HFFc6 (cell line): Measurements from ENCODE around the gene DDX17. TPM values are rescaled to one million over a fixed set of nuclear protein-coding genes. Genes with fewer than 3 reads are reported as not detected.

Source experiments
- DNase-seq: peaks from one replicate; pipeline ENCODE4 v3.0.0-alpha.2; 2018
- H3K27ac Mint-ChIP-seq: 2 replicates; pipeline ENCODE4 v1.8.0; 2020; ENCODE audit warnings: mild to moderate bottlenecking, mixed read lengths
- H3K27me3 Mint-ChIP-seq: 2 replicates; pipeline ENCODE4 v1.8.0; 2021; ENCODE audit warnings: mild to moderate bottlenecking, moderate library complexity, mixed read lengths; ENCODE audit not compliant: insufficient read depth
- H3K36me3 Mint-ChIP-seq: 2 replicates; pipeline ENCODE4 v1.8.0; 2021; ENCODE audit warnings: low read depth, mixed read lengths
- H3K4me1 Mint-ChIP-seq: 2 replicates; pipeline ENCODE4 v1.8.0; 2020; ENCODE audit warnings: low read depth, mixed read lengths
- H3K4me3 Mint-ChIP-seq: 2 replicates; pipeline ENCODE4 v1.8.0; 2020; ENCODE audit warnings: mild to moderate bottlenecking, moderate library complexity, mixed read lengths
- H3K9me3 Mint-ChIP-seq: 2 replicates; pipeline ENCODE4 v1.8.0; 2020; ENCODE audit warnings: mild to moderate bottlenecking, mixed read lengths
- CTCF ChIP-seq: fragments of 200-600 bp; sonication (generic); IDR thresholded peaks from 2 replicates; pipeline ENCODE4 v1.5.0; 2021; ENCODE audit warnings: antibody characterized with exemption, mild to moderate bottlenecking
- total RNA-seq, 6 experiments: library from RNA; stranded (reverse); fragmentation: NEBNext Ultra II Directional; extraction: Animal tissue kit (Norgen Biotek cat#: 25700); gene quantifications; 2 replicates in 1 of 6; 3 replicates in 5 of 6; pipeline ENCODE4 v1.2.3, GENCODE V29; 2021

DDX17 gene
- total RNA-seq, 6 experiments from 2014 or later, result 211 to 246 (median 220) TPM

DNA sequence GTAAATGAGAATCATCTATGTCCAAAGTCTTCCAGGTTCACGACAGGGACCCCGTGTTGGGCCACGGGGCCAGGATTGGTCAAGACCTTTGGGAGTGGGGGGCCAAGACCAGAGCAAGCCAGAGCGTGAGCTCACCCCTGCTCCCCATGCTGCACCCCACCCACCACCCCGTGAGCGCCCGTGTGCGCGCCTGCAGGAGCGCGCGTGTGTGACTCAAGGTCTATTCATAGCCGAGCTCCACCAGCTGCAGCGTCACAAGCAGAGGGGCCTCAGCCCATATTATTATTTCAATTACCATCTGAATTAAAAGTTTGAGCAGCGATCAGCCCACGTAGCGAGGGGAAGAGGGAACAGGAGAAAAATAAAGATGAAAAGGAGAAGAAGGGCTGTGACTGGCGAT, 56.3 kb downstream of the DDX17 start:
- H3K36me3 Mint-ChIP-seq, result no peaks in the 10 kb centered on the region
- H3K9me3 Mint-ChIP-seq, result no peaks in the 10 kb centered on the region
- no peak overlapping the region; the same call in 1 of the 2 replicates for H3K4me3 Mint-ChIP-seq
- H3K27me3 Mint-ChIP-seq, result peaks cover 61% of the 10 kb centered on the region
- TF ChIP-seq CTCF, result no peak
- no peak for DNase-seq
- no peak overlapping the region for H3K27ac Mint-ChIP-seq
- no peaks in the 10 kb centered on the region; the same call in 1 of the 2 replicates for H3K4me1 Mint-ChIP-seq

- Mint-ChIP-seq H3K36me3 (no peaks in the 10 kb centered on the region), H3K9me3 (no peaks in the 10 kb centered on the region), H3K27me3 (peaks cover 61% of the 10 kb centered on the region), H3K4me1 (no peaks in the 10 kb centered on the region; the same call in 1 of the 2 replicates), H3K4me3 (no peak overlapping the region), H3K27ac (no peak overlapping the region)
- no peak for TF ChIP-seq CTCF
- no peak for DNase-seq
These were observed 57.0 kb downstream of the DDX17 start for GRCh38 chr22:38448945-38449745.

DNA sequence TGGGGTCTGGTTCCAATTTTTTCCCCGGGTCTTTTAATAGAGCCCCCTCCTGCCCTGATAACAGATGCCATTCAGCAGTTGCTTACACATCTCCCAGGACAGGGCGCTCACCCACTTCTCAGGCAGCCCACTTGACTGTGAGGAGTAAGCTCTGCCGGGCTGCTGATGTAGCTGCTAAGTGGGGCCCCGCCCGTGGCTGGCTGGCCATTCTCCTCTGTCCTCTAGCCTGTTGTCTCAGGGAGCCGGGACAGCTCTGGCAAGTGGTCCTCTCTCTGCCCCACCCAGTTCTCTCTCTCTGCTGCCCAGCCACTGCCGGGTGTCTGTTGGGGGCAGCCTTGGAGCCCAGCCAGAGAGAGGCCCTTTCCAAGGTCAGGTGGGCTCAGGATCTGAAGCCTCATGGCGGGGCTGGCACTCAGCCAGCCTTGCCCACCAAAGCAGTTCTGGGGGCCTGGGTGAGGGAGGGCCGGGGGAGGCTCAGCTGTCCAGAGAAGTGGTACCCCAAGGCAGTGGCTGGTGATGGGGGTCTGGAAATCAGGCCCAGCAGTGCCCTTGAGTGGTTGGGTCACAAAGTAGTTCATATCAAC, 60.0 kb downstream of the DDX17 start:
- DNase-seq, result no peak
- Mint-ChIP-seq H3K4me1 (no peaks in the 10 kb centered on the region; the same call in 1 of the 2 replicates), H3K27me3 (peaks cover 52% of the 10 kb centered on the region), H3K36me3 (no peaks in the 10 kb centered on the region), H3K27ac (no peak overlapping the region), H3K4me3 (no peak overlapping the region), H3K9me3 (no peaks in the 10 kb centered on the region)
- no peak for TF ChIP-seq CTCF

DNA sequence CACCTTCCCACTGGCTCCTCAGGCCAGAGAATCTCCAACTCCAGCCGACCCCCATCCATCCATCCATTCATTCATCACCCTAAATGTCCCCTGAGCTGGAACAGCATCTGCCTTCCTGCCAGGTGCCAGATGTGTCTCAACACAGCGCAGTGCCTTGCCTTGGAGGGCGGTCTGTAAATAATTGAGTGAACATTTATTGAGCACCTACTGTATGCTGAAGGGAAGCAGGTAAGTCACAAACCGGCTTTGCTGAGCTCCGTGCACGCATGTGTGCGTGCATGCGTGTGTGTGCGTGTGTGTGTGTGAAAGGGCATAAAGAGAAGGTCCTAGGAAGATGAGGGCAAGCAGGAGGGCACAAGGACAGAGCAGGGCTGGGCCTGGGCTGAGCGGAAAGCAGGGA, 61.3 kb downstream of the DDX17 start:
- Mint-ChIP-seq H3K4me1 (no peaks in the 10 kb centered on the region; the same call in 1 of the 2 replicates), H3K4me3 (no peak overlapping the region), H3K9me3 (no peaks in the 10 kb centered on the region), H3K27me3 (peaks cover 47% of the 10 kb centered on the region), H3K27ac (no peak overlapping the region), H3K36me3 (no peaks in the 10 kb centered on the region)
- no peak for TF ChIP-seq CTCF
- DNase-seq, result no peak

DNA sequence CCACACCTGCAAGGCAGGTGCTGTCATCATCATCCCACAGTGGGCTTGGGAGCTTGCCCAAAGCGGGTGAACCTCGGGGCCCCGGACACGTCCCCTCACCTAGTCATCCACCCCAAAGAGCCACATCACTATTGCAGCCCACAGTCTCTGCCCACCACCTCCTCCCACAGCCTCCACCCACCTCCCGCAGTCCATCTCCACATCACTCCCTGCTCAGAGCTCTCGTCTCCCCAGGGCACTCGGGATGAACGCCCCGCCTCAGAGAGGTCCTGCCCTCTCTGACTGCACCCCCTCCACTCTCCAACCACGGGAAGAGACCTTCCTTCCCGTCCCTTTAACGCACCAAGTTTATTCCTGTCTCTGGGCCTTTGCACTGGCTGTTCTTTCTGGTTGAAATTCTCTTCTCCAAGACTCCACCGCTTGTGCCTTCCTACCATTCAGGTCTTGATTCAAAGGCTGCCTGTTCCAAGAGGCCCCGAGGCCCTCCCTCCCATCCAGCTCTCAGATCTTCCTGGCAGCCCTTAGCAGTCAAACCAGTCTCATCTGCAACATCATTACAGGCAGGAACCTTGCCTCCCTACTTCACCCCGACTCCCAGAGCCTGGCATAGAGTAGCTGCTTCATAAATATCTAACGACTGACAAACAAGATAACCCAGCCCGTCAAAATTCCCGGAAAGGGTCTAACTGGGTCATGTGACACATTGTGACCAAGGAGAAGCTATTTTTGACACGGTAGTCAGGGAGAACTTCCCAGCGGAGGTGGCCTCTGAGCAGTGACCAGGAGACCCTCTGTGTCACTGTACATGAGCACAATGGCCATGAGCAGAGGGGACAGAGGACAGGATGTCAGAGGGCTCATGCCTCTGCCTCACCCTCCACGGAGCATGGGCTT, 62.2 kb downstream of the DDX17 start:
- Mint-ChIP-seq H3K27me3 (peaks cover 45% of the 10 kb centered on the region), H3K27ac (no peak overlapping the region), H3K36me3 (no peaks in the 10 kb centered on the region), H3K4me1 (no peaks in the 10 kb centered on the region), H3K9me3 (no peaks in the 10 kb centered on the region), H3K4me3 (no peak overlapping the region)
- no peak for DNase-seq
- TF ChIP-seq CTCF, result no peak
